Ectodermal cell (in vitro differentiated cells): ENCODE measurements around the gene LRRTM2.

Experiments used
- H3K27ac ChIP-seq: 2 replicates; pipeline ENCODE4 v1.7.0; 2013; ENCODE audit warnings: mild to moderate bottlenecking, low read depth, low read length; ENCODE audit not compliant: insufficient read depth, poor library complexity, severe bottlenecking
- H3K27me3 ChIP-seq: 2 replicates; pipeline ENCODE4 v1.7.0; 2013; ENCODE audit warnings: mild to moderate bottlenecking, low read length; ENCODE audit not compliant: insufficient read depth, control insufficient read depth, poor library complexity, severe bottlenecking
- H3K36me3 ChIP-seq: one replicate; pipeline ENCODE4 v1.7.0; 2013; ENCODE audit warnings: low read length; ENCODE audit not compliant: control insufficient read depth, insufficient read depth
- H3K4me1 ChIP-seq: one replicate; pipeline ENCODE4 v1.7.0; 2013; ENCODE audit warnings: low read length; ENCODE audit not compliant: control insufficient read depth, insufficient read depth
- H3K4me3 ChIP-seq: 2 replicates; pipeline ENCODE4 v1.7.0; 2013; ENCODE audit warnings: low read depth, low read length, control low read depth; ENCODE audit not compliant: insufficient read depth
- H3K9me3 ChIP-seq: 2 replicates; pipeline ENCODE4 v1.7.0; 2013; ENCODE audit warnings: mild to moderate bottlenecking, low read length, moderate library complexity; ENCODE audit not compliant: control insufficient read depth
- WGBS, 2 experiments: methylation state at CpG; one replicate each; pipeline ENCODE4 v1.1.7; 2013; ENCODE audit warnings: missing lambda C conversion rate in 2 of 2; 5-methylcytosine and 5-hydroxymethylcytosine counted together

The LRRTM2 gene

DNA sequence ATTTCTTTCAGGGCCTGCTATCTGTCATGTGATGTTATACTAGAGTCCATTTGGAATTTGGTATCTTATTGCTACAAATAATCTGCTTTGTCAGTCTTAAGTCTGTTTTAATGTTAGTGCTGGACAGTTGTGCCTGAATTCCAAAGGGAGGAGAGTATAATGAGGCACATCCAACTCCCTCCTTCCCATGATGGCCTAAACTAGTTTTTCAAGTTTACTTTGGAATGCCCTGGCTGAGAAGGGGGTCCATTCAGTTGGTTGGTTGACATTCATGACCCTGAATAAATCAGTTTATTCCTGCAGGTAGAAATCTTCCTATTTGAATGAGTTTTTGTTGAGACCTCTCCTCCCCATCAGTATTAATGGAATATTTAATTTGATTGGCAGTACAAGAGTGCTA is 9.4 kb upstream of the LRRTM2 start:
- Histone ChIP-seq H3K9me3 (no peaks in the 10 kb centered on the region), H3K36me3 (peaks cover 26% of the 10 kb centered on the region), H3K27me3 (no peaks in the 10 kb centered on the region), H3K27ac (no peak overlapping the region), H3K4me3 (no peak overlapping the region), H3K4me1 (no peaks in the 10 kb centered on the region)

DNA sequence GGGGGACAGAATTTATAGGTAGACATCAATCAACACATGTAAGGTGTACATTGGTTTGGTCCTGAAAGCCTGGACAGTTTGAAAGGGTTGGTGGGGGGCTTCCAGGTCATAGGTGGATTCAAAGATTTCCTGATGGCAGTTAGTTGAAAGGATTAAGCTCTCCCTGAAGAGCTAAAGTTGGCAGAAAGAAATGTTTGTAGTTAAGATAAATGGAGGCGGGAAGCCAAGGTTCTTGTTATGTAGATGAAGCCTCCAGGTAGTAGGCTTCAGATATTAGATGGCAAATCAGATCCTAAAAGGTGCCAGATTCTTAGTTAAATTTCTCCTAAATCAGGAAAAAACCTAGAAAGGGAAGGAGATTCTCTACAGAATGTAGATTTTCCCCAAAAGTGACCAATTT is 9.0 kb upstream of the LRRTM2 start:
- H3K9me3 ChIP-seq: no peaks in the 10 kb centered on the region
- H3K4me3 ChIP-seq: no peak overlapping the region
- H3K27ac ChIP-seq: no peak overlapping the region
- H3K36me3 ChIP-seq: peaks cover 23% of the 10 kb centered on the region
- WGBS, 2 experiments: 63 to 67% methylated on average over 1 of the region's 1 CpG
- H3K27me3 ChIP-seq: no peaks in the 10 kb centered on the region
- no peaks in the 10 kb centered on the region for H3K4me1 ChIP-seq

- H3K27me3 ChIP-seq: no peaks in the 10 kb centered on the region
- H3K4me1 ChIP-seq: no peaks in the 10 kb centered on the region
- H3K36me3 ChIP-seq: peaks cover 14% of the 10 kb centered on the region
- no peaks in the 10 kb centered on the region for H3K9me3 ChIP-seq
- no peak overlapping the region for H3K4me3 ChIP-seq
- no peak overlapping the region for H3K27ac ChIP-seq
Measured at GRCh38 chr5:138883211-138883610, 8.1 kb upstream of the LRRTM2 start.

- Histone ChIP-seq H3K27me3 (no peaks in the 10 kb centered on the region), H3K4me1 (peaks cover 19% of the 10 kb centered on the region), H3K9me3 (no peaks in the 10 kb centered on the region), H3K36me3 (no peaks in the 10 kb centered on the region), H3K27ac (no peak overlapping the region), H3K4me3 (no peak overlapping the region)
- WGBS, 2 experiments: 92 to 93% methylated on average over 7 of the region's 7 CpGs
Measured at GRCh38 chr5:138878437-138879235, 3.5 kb upstream of the LRRTM2 start.

DNA sequence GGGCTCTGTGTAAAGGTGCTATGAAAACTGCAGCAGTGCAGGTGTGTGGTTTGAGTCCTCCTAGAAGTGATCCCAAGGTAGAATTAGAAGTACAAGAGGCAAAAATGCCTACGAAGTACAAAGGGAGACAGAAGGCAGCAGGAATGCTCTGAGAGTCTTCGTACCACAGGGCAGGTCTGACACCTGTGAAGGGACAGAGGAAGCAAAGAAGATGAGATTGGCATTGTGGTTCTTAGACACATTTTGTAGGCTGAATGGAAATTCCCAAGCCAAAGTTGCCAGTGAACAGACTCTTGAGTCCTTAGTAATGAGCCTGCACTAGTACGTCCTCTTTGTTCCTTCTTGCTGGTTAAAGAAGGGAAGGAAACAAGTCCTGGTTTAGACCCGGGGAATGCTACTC is 1.7 kb upstream of the LRRTM2 start:
- WGBS, 2 experiments: 90 to 92% methylated on average over 4 of the region's 4 CpGs
- H3K27ac ChIP-seq: no peak overlapping the region
- no peak overlapping the region for H3K4me3 ChIP-seq

GRCh38 chr5:138875946-138876345 is 811 bp upstream of the LRRTM2 start:
- Histone ChIP-seq H3K9me3 (no peaks in the 10 kb centered on the region), H3K27ac (no peak overlapping the region), H3K4me1 (peaks cover 30% of the 10 kb centered on the region), H3K36me3 (no peaks in the 10 kb centered on the region), H3K27me3 (no peaks in the 10 kb centered on the region), H3K4me3 (no peak overlapping the region)
- WGBS, 2 experiments: 96 to 97% methylated on average over 3 of the region's 3 CpGs

More for the DNA sequence above, 1.7 kb upstream of the LRRTM2 start:
- Histone ChIP-seq H3K9me3 (no peaks in the 10 kb centered on the region), H3K36me3 (no peaks in the 10 kb centered on the region), H3K4me1 (peaks cover 22% of the 10 kb centered on the region), H3K27me3 (no peaks in the 10 kb centered on the region)

DNA sequence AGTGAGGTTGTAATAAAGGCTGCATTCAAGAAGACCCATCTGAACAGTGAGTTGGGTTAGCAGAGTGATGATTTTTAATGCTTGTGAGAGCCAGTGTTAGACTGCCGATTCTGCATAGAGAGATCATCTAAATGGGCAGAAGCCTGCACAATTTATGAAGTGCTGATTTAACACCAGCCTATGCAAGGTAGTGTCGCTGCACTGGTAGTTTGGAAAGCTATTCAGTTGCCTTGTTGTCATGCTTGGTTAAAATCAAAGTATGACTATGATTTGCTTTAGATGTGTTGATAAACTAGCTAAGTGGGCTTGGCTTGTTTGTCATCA is 379 bp upstream of the LRRTM2 start:
- Histone ChIP-seq H3K4me3 (no peak overlapping the region), H3K9me3 (no peaks in the 10 kb centered on the region), H3K27me3 (no peaks in the 10 kb centered on the region), H3K4me1 (peaks cover 34% of the 10 kb centered on the region), H3K27ac (no peak overlapping the region), H3K36me3 (no peaks in the 10 kb centered on the region)
- 95 to 96% methylated on average over 2 of the region's 2 CpGs for WGBS, 2 experiments

- 92 to 93% methylated on average over 6 of the region's 6 CpGs for WGBS, 2 experiments
- Histone ChIP-seq H3K4me1 (peaks cover 41% of the 10 kb centered on the region), H3K36me3 (no peaks in the 10 kb centered on the region), H3K4me3 (no peak overlapping the region), H3K27me3 (no peaks in the 10 kb centered on the region), H3K27ac (no peak overlapping the region), H3K9me3 (no peaks in the 10 kb centered on the region)
Measured at GRCh38 chr5:138874241-138874640, 894 bp downstream of the LRRTM2 start.

- Histone ChIP-seq H3K9me3 (no peaks in the 10 kb centered on the region), H3K27ac (no peak overlapping the region), H3K36me3 (no peaks in the 10 kb centered on the region), H3K27me3 (no peaks in the 10 kb centered on the region), H3K4me1 (peaks cover 41% of the 10 kb centered on the region), H3K4me3 (no peak overlapping the region)
- 93 to 95% methylated on average over 17 of the region's 17 CpGs for WGBS, 2 experiments
Measured at GRCh38 chr5:138873466-138874221, 1.5 kb downstream of the LRRTM2 start.

- H3K27ac ChIP-seq: no peak overlapping the region
- no peaks in the 10 kb centered on the region for H3K36me3 ChIP-seq
- 90 to 91% methylated on average over 6 of the region's 6 CpGs for WGBS, 2 experiments
- H3K4me3 ChIP-seq: no peak overlapping the region
- no peaks in the 10 kb centered on the region for H3K9me3 ChIP-seq
- H3K27me3 ChIP-seq: no peaks in the 10 kb centered on the region
- H3K4me1 ChIP-seq: peaks cover 41% of the 10 kb centered on the region
Measured at GRCh38 chr5:138872841-138873465, 2.2 kb downstream of the LRRTM2 start.
